CD14-positive monocyte (primary cell): ENCODE measurements around the gene NONO. TPM values are rescaled to one million over a fixed set of nuclear protein-coding genes. Genes with fewer than 3 reads are reported as not detected.
"Not testable (repeated sequence)": the region's sequence is repeated elsewhere in the genome, so short reads cannot be mapped to it uniquely, and the experiment has no call there.

Source experiments
- DNase-seq, 3 donors: peaks; one replicate each; pipeline ENCODE4 v3.0.0-alpha.2; 2011 to 2022
- H2AFZ ChIP-seq: 2 replicates; pipeline ENCODE4 v1.6.0; 2012; ENCODE audit warnings: mild to moderate bottlenecking, low read depth, low read length, inconsistent platforms; ENCODE audit not compliant: insufficient read depth, poor library complexity, severe bottlenecking
- H3K27ac ChIP-seq, 2 donors: 1 replicate in 1 of 2; 2 replicates in 1 of 2; pipeline ENCODE4 v1.5.1; 2012 to 2013; ENCODE audit warnings: low read length in 2 of 2, control low read depth in 1 of 2, inconsistent platforms in 1 of 2, low read depth in 1 of 2, mild to moderate bottlenecking in 1 of 2
- H3K27me3 ChIP-seq, 2 donors: one replicate each; pipeline versions ENCODE4 v1.6.0 to v1.6.1; 2011 to 2013; ENCODE audit warnings: low read length in 2 of 2; ENCODE audit not compliant: control insufficient read depth in 2 of 2, insufficient read depth in 2 of 2
- H3K36me3 ChIP-seq, 2 donors: replicated peaks in 1 of 2; 1 replicate in 1 of 2; 2 replicates in 1 of 2; pipeline versions ENCODE4 v1.5.1 to v1.6.1; 2012 to 2013; ENCODE audit warnings: low read length in 2 of 2, control low read depth in 1 of 2, inconsistent platforms in 1 of 2, mild to moderate bottlenecking in 1 of 2; ENCODE audit not compliant: insufficient read depth in 2 of 2, control insufficient read depth in 1 of 2
- H3K4me1 ChIP-seq, 2 donors: 1 replicate in 1 of 2; 2 replicates in 1 of 2; pipeline versions ENCODE4 v1.5.1 to v1.6.1; 2012 to 2013; ENCODE audit warnings: low read length in 2 of 2, control low read depth in 1 of 2, inconsistent platforms in 1 of 2, mild to moderate bottlenecking in 1 of 2, moderate library complexity in 1 of 2; ENCODE audit not compliant: insufficient read depth in 2 of 2, control insufficient read depth in 1 of 2
- H3K4me2 ChIP-seq: replicated peaks from 2 replicates; pipeline ENCODE3; 2012; ENCODE audit warnings: low read length, moderate library complexity, mild to moderate bottlenecking; ENCODE audit not compliant: poor library complexity, severe bottlenecking; ENCODE audit errors: extremely low read depth
- H3K4me3 ChIP-seq, 3 experiments: fragments of 200-600 bp in 1 of 3; sonication (generic) in 1 of 3; replicated peaks in 1 of 3; 1 replicate in 2 of 3; 2 replicates in 1 of 3; pipeline ENCODE4 v1.5.1; 2011 to 2013; ENCODE audit warnings: low read length in 3 of 3, mild to moderate bottlenecking in 3 of 3, control low read depth in 2 of 3, low read depth in 2 of 3, inconsistent platforms in 1 of 3, moderate library complexity in 1 of 3
- H3K79me2 ChIP-seq: 2 replicates; pipeline ENCODE4 v1.6.0; 2012; ENCODE audit warnings: mild to moderate bottlenecking, control low read depth, inconsistent platforms, low read length, moderate library complexity; ENCODE audit not compliant: insufficient read depth
- H3K9ac ChIP-seq: 2 replicates; pipeline ENCODE4 v1.6.0; 2017; ENCODE audit warnings: low read length, mild to moderate bottlenecking; ENCODE audit not compliant: insufficient read depth, poor library complexity, severe bottlenecking
- H3K9me3 ChIP-seq, 2 donors: replicated peaks in 1 of 2; 1 replicate in 1 of 2; 2 replicates in 1 of 2; pipeline versions ENCODE4 v1.5.1 to v1.6.1; 2012 to 2013; ENCODE audit warnings: low read length in 2 of 2, control low read depth in 1 of 2; ENCODE audit not compliant: control insufficient read depth in 1 of 2, insufficient read depth in 1 of 2
- H4K20me1 ChIP-seq: 2 replicates; pipeline ENCODE4 v1.6.0; 2012; ENCODE audit warnings: mild to moderate bottlenecking, low read length, control low read depth, moderate library complexity; ENCODE audit not compliant: insufficient read depth
- H3K27ac Mint-ChIP-seq, 7 donors: one replicate each; pipeline ENCODE4 v1.8.0; 2020; ENCODE audit warnings: mild to moderate bottlenecking in 7 of 7, mixed read lengths in 7 of 7, moderate library complexity in 6 of 7, inconsistent platforms in 2 of 7
- H3K27me3 Mint-ChIP-seq, 3 donors: one replicate each; pipeline ENCODE4 v1.8.0; 2021 to 2022; ENCODE audit warnings: low read depth in 3 of 3, mild to moderate bottlenecking in 3 of 3, mixed read lengths in 3 of 3, moderate library complexity in 3 of 3, inconsistent platforms in 1 of 3
- H3K36me3 Mint-ChIP-seq, 2 donors: one replicate each; pipeline ENCODE4 v1.8.0; 2020; ENCODE audit warnings: mixed read lengths in 2 of 2, inconsistent platforms in 1 of 2, mild to moderate bottlenecking in 1 of 2
- H3K4me1 Mint-ChIP-seq: one replicate; pipeline ENCODE4 v1.8.0; 2020; ENCODE audit warnings: mild to moderate bottlenecking, mixed read lengths
- H3K4me3 Mint-ChIP-seq, 2 donors: one replicate each; pipeline ENCODE4 v1.8.0; 2020; ENCODE audit warnings: mild to moderate bottlenecking in 2 of 2, mixed read lengths in 2 of 2, moderate library complexity in 1 of 2
- H3K9me3 Mint-ChIP-seq, 7 donors: one replicate each; pipeline ENCODE4 v1.8.0; 2020 to 2022; ENCODE audit warnings: mixed read lengths in 7 of 7, mild to moderate bottlenecking in 6 of 7, moderate library complexity in 6 of 7, inconsistent platforms in 2 of 7
- WGBS: methylation state at CpG from one replicate; pipeline ENCODE4 v1.1.5; 2013; ENCODE audit warnings: missing lambda C conversion rate; ENCODE audit not compliant: insufficient coverage; 5-methylcytosine and 5-hydroxymethylcytosine counted together
- intact Hi-C, 2 donors: fragments of 100-400 bp; cut with micrococcal nuclease; formaldehyde crosslinking; loops; one replicate each; pipeline versions ENCODE4 v1.15.0 to v1.15.1; 2023
- polyA plus RNA-seq, 3 donors: library from polyadenylated mRNA; depleted of rRNA in 1 of 3; unstranded in 2 of 3; stranded (reverse) in 1 of 3; fragments of 300-500 nt in 2 of 3; fragments of >200 nt in 1 of 3; fragmentation: Illumina TruSeq in 2 of 3; gene quantifications; 1 replicate in 2 of 3; 2 replicates in 1 of 3; pipeline ENCODE4 v1.2.3, GENCODE V29; 2012 to 2021
- TF ChIP-seq, protein P1 (sequence below): fragments of 200-600 bp; IDR thresholded peaks from one replicate; pipeline ENCODE4 v1.8.0; 2022; ENCODE audit warnings: antibody characterized with exemption, mild to moderate bottlenecking

The NONO gene
- polyA plus RNA-seq, 3 donors = 111 to 133 (median 122) TPM

DNA sequence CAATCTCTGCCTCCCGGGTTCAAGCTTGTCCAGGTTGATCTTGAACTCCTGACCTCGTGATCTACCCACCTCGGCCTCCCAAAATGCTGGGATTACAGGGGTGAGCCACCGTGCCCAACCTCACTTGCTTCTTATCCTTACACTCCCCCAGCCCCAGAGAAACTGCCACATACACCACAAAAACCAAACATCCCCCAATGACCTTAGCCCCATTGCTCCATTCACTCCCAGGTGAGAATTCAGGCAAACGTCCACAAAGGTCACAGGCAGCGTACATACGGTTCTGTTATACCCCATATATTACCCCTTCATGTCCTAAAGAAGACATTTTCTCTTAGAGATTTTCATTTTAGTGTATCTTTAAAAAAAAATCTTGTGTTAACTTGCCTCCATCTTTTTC lies 17.1 kb downstream of the NONO start:
- H3K4me3 Mint-ChIP-seq, intact Hi-C loops, H3K27ac ChIP-seq, H3K27me3 Mint-ChIP-seq, H3K79me2 ChIP-seq, H3K9ac ChIP-seq, H3K27ac Mint-ChIP-seq, DNase-seq, H3K27me3 ChIP-seq, H3K4me3 ChIP-seq, H3K4me2 ChIP-seq, H2AFZ ChIP-seq, H4K20me1 ChIP-seq, H3K9me3 ChIP-seq, H3K9me3 Mint-ChIP-seq: not testable (repeated sequence)
- 95% methylated on average over 4 of the region's 7 CpGs for WGBS
- peaks cover 14 to 16% of the 10 kb centered on the region in 2 donors for H3K4me1 ChIP-seq
- H3K36me3 Mint-ChIP-seq = peaks cover 53 to 63% of the 10 kb centered on the region in 2 donors
- peaks cover 45 to 54% of the 10 kb centered on the region in 2 donors for H3K36me3 ChIP-seq
- peaks cover 18% of the 10 kb centered on the region for H3K4me1 Mint-ChIP-seq

DNA sequence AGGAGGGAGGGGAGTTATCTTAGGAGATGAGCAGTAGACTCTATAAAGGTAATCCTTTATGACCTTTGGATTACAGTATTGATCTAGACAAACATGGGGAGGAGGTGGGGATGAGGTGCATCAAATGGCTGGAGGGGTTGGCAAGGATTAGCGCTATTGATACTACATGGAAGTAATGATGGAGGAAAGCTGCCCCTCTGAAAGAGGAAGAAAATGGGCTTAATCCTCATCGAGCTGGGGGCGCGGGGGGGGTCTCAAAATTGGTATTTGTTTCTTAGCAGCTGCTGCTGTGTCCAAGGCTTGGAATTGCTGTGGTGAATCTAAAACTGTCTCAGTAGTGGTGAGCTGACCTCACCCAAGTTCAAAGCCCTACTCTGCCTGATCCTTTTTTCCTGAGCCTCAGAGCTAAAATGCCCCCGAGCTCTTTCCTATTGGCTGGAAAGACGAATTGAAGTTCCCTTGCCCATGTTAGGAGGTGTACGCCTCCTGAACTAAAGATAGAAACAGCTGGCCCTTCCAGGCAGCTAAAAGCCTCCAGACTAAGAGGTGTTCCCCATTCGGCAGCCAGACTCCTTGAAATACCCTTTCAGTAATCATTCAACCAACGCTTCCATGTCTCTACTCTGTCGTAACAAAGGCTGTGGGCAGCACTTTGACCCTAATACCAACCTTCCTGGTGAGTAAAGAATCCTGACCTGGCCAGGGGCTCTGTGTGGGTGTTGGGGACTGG lies 17.9 kb downstream of the NONO start, which contains the start of gene ITGB1BP2:
TSS of gene ITGB1BP2 (plus strand) at position 556 of the 730 bp plus-strand sequence. CDS start at position 613, 57 bp downstream.
- Histone ChIP-seq H4K20me1 (no peaks in the 10 kb centered on the region), H3K4me2 (no peak within 1 kb of the TSS), H2AFZ (no peak within 1 kb of the TSS), H3K9me3 (no peaks in the 10 kb centered on the region), H3K9ac (no peak within 1 kb of the TSS), H3K36me3 (peaks cover 37 to 45% of the 10 kb centered on the region in 2 donors), H3K4me1 (peaks cover 14 to 16% of the 10 kb centered on the region in 2 donors), H3K4me3 (no peak within 1 kb of the TSS), H3K27ac (no peak within 1 kb of the TSS), H3K27me3 (no peaks in the 10 kb centered on the region), H3K79me2 (no peaks in the 10 kb centered on the region)
- Mint-ChIP-seq H3K27me3 (peaks cover 0 to 6% (median 1%) of the 10 kb centered on the region in 3 donors), H3K4me1 (peaks cover 18% of the 10 kb centered on the region), H3K27ac (peak within 1 kb of the TSS in 5 of 7 donors; percentile 19 to 61 (median 34)), H3K36me3 (peaks cover 49 to 55% of the 10 kb centered on the region in 2 donors), H3K9me3 (peaks cover 0 to 6% (median 0%) of the 10 kb centered on the region in 7 donors), H3K4me3 (no peak within 1 kb of the TSS)
- intact Hi-C loops = no loop called here
- TF ChIP-seq, protein P1, sequence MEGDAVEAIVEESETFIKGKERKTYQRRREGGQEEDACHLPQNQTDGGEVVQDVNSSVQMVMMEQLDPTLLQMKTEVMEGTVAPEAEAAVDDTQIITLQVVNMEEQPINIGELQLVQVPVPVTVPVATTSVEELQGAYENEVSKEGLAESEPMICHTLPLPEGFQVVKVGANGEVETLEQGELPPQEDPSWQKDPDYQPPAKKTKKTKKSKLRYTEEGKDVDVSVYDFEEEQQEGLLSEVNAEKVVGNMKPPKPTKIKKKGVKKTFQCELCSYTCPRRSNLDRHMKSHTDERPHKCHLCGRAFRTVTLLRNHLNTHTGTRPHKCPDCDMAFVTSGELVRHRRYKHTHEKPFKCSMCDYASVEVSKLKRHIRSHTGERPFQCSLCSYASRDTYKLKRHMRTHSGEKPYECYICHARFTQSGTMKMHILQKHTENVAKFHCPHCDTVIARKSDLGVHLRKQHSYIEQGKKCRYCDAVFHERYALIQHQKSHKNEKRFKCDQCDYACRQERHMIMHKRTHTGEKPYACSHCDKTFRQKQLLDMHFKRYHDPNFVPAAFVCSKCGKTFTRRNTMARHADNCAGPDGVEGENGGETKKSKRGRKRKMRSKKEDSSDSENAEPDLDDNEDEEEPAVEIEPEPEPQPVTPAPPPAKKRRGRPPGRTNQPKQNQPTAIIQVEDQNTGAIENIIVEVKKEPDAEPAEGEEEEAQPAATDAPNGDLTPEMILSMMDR = no peak
- DNase-seq = no peak
- 33% methylated on average over 3 of the region's 10 CpGs for WGBS
